Muscle of leg (tissue), 16 donors: Measurements from ENCODE around the gene EXOC7. TPM values are rescaled to one million over a fixed set of nuclear protein-coding genes. Genes with fewer than 3 reads are reported as not detected.

ENCODE experiments used
- DNase-seq: peaks from one replicate; pipeline ENCODE4 v3.0.0; 2013
- H3K27ac ChIP-seq: one replicate; pipeline ENCODE4 v1.5.1; 2013; ENCODE audit warnings: mild to moderate bottlenecking, low read length, control low read depth
- H3K27me3 ChIP-seq: one replicate; pipeline ENCODE4 v1.6.1; 2013; ENCODE audit warnings: low read length; ENCODE audit not compliant: control insufficient read depth, insufficient read depth
- H3K36me3 ChIP-seq: one replicate; pipeline ENCODE4 v1.6.1; 2013; ENCODE audit warnings: low read length; ENCODE audit not compliant: control insufficient read depth, insufficient read depth
- H3K4me1 ChIP-seq: one replicate; pipeline ENCODE4 v1.6.1; 2013; ENCODE audit warnings: low read length; ENCODE audit not compliant: control insufficient read depth, insufficient read depth
- H3K4me3 ChIP-seq: one replicate; pipeline ENCODE4 v1.5.1; 2013; ENCODE audit warnings: low read length, control low read depth
- H3K9me3 ChIP-seq: replicated peaks from 2 replicates; pipeline ENCODE4 v1.6.1; 2013; ENCODE audit warnings: low read depth, low read length; ENCODE audit not compliant: control insufficient read depth
- WGBS: methylation state at CpG from one replicate; pipeline ENCODE4 v1.1.5; 2013; ENCODE audit warnings: missing lambda C conversion rate; ENCODE audit not compliant: insufficient coverage; 5-methylcytosine and 5-hydroxymethylcytosine counted together
- long read RNA-seq, 11 donors: transcript quantifications; one replicate each; lab custom pipeline, GENCODE V29; 2026
- polyA plus RNA-seq, 8 donors: library from polyadenylated mRNA; unstranded; fragments of 120-200 nt; gene quantifications; one replicate each; pipeline versions ENCODE4 v1.2.1 to v1.2.3, GENCODE V29; 2013; ENCODE audit warnings: inconsistent platforms in 1 of 8, low replicate concordance in 1 of 8; ENCODE audit not compliant: insufficient read length in 8 of 8, insufficient read depth in 1 of 8
- total RNA-seq: library from RNA; stranded (reverse); fragments of 120-200 nt; gene quantifications from one replicate; pipeline ENCODE4 v1.2.4, GENCODE V29; 2013

Gene EXOC7
- total RNA-seq (87.6 TPM), polyA plus RNA-seq (10 to 100 TPM; 62.3 to 87.7 (median 76.3) TPM)
- long read RNA-seq, donor 1, full-length matches to known transcripts: 5 of 5 reads
- long read RNA-seq, donor 1, partial matches to known transcripts: 0 of 5 reads
- long read RNA-seq, donor 1, other reads (novel, unspliced or antisense): 0 of 5 reads
- long read RNA-seq, donor 2, full-length matches to known transcripts: 3 of 3 reads
- long read RNA-seq, donor 2, partial matches to known transcripts: 0 of 3 reads
- long read RNA-seq, donor 2, other reads (novel, unspliced or antisense): 0 of 3 reads
- long read RNA-seq, donor 3, full-length matches to known transcripts: 38 of 44 reads
- long read RNA-seq, donor 3, partial matches to known transcripts: 6 of 44 reads
- long read RNA-seq, donor 3, other reads (novel, unspliced or antisense): 0 of 44 reads
- long read RNA-seq, donor 4, full-length matches to known transcripts: 22 of 22 reads
- long read RNA-seq, donor 4, partial matches to known transcripts: 0 of 22 reads
- long read RNA-seq, donor 4, other reads (novel, unspliced or antisense): 0 of 22 reads
- long read RNA-seq, donor 5, full-length matches to known transcripts: 62 of 76 reads
- long read RNA-seq, donor 5, partial matches to known transcripts: 14 of 76 reads
- long read RNA-seq, donor 5, other reads (novel, unspliced or antisense): 0 of 76 reads
- long read RNA-seq, donor 6, full-length matches to known transcripts: 21 of 21 reads
- long read RNA-seq, donor 6, partial matches to known transcripts: 0 of 21 reads
- long read RNA-seq, donor 6, other reads (novel, unspliced or antisense): 0 of 21 reads
- long read RNA-seq, donor 7, full-length matches to known transcripts: 18 of 24 reads
- long read RNA-seq, donor 7, partial matches to known transcripts: 6 of 24 reads
- long read RNA-seq, donor 7, other reads (novel, unspliced or antisense): 0 of 24 reads
- long read RNA-seq, donor 8, full-length matches to known transcripts: 14 of 14 reads
- long read RNA-seq, donor 8, partial matches to known transcripts: 0 of 14 reads
- long read RNA-seq, donor 8, other reads (novel, unspliced or antisense): 0 of 14 reads
- long read RNA-seq, donor 9, full-length matches to known transcripts: 19 of 19 reads
- long read RNA-seq, donor 9, partial matches to known transcripts: 0 of 19 reads
- long read RNA-seq, donor 9, other reads (novel, unspliced or antisense): 0 of 19 reads
- long read RNA-seq, donor 10, full-length matches to known transcripts: 28 of 28 reads
- long read RNA-seq, donor 10, partial matches to known transcripts: 0 of 28 reads
- long read RNA-seq, donor 10, other reads (novel, unspliced or antisense): 0 of 28 reads
- long read RNA-seq, donor 11, full-length matches to known transcripts: 22 of 22 reads
- long read RNA-seq, donor 11, partial matches to known transcripts: 0 of 22 reads
- long read RNA-seq, donor 11, other reads (novel, unspliced or antisense): 0 of 22 reads

- Histone ChIP-seq H3K4me3 (peak within 1 kb of the TSS; percentile 82), H3K9me3 (no peaks in the 10 kb centered on the region), H3K36me3 (peaks cover 31% of the 10 kb centered on the region), H3K4me1 (peaks cover 23% of the 10 kb centered on the region), H3K27ac (peak within 1 kb of the TSS; percentile 86), H3K27me3 (no peaks in the 10 kb centered on the region)
- WGBS: 4% methylated on average over 52 of the region's 55 CpGs
- peak; percentile 97 for DNase-seq
Measured at GRCh38 chr17:76103274-76104139, at the start of gene EXOC7. EXOC7 (minus strand) TSS chr17:76103787; CDS start chr17:76103692, 95 bp downstream.

- 67% methylated on average over 7 of the region's 9 CpGs for WGBS
- no peak overlapping the region for H3K4me3 ChIP-seq
Measured at GRCh38 chr17:76153202-76153601, 49.6 kb upstream of the EXOC7 start.

GRCh38 chr17:76152591-76152990, 49.0 kb upstream of the EXOC7 start:
- WGBS: 72% methylated on average over 4 of the region's 7 CpGs

More at GRCh38 chr17:76153202-76153601, 49.6 kb upstream of the EXOC7 start:
- H3K27ac ChIP-seq: no peak overlapping the region
- peaks cover 11% of the 10 kb centered on the region for H3K4me1 ChIP-seq
- H3K36me3 ChIP-seq: no peaks in the 10 kb centered on the region
- H3K27me3 ChIP-seq: no peaks in the 10 kb centered on the region
- DNase-seq: no peak
- no peaks in the 10 kb centered on the region for H3K9me3 ChIP-seq

GRCh38 chr17:76151896-76152454, 48.4 kb upstream of the EXOC7 start:
- Histone ChIP-seq H3K4me1 (peaks cover 11% of the 10 kb centered on the region), H3K4me3 (no peak overlapping the region), H3K27ac (no peak overlapping the region), H3K27me3 (no peaks in the 10 kb centered on the region), H3K36me3 (no peaks in the 10 kb centered on the region), H3K9me3 (no peaks in the 10 kb centered on the region)
- WGBS: 83% methylated on average over 1 of the region's 8 CpGs
- DNase-seq: no peak

More at GRCh38 chr17:76152591-76152990, 49.0 kb upstream of the EXOC7 start:
- DNase-seq: no peak
- Histone ChIP-seq H3K36me3 (no peaks in the 10 kb centered on the region), H3K9me3 (no peaks in the 10 kb centered on the region), H3K27ac (no peak overlapping the region), H3K27me3 (no peaks in the 10 kb centered on the region), H3K4me1 (peaks cover 11% of the 10 kb centered on the region), H3K4me3 (no peak overlapping the region)

- Histone ChIP-seq H3K9me3 (no peaks in the 10 kb centered on the region), H3K4me1 (peaks cover 12% of the 10 kb centered on the region), H3K27ac (peak overlapping the region; percentile 26), H3K4me3 (no peak overlapping the region), H3K36me3 (no peaks in the 10 kb centered on the region), H3K27me3 (no peaks in the 10 kb centered on the region)
- WGBS: 79% methylated on average over 19 of the region's 23 CpGs
- no peak for DNase-seq
Measured at GRCh38 chr17:76150712-76151622, 47.4 kb upstream of the EXOC7 start.

GRCh38 chr17:76149214-76149613, 45.6 kb upstream of the EXOC7 start:
- H3K36me3 ChIP-seq: no peaks in the 10 kb centered on the region
- no peak for DNase-seq
- 84% methylated on average over 8 of the region's 10 CpGs for WGBS

GRCh38 chr17:76148015-76148326, 44.4 kb upstream of the EXOC7 start:
- Histone ChIP-seq H3K4me3 (no peak overlapping the region), H3K36me3 (no peaks in the 10 kb centered on the region), H3K27me3 (peaks cover 3% of the 10 kb centered on the region), H3K27ac (no peak overlapping the region), H3K4me1 (peaks cover 12% of the 10 kb centered on the region), H3K9me3 (no peaks in the 10 kb centered on the region)
- no CpG with 5 or more reads among the region's 1 CpG for WGBS
- no peak for DNase-seq

More at GRCh38 chr17:76149214-76149613, 45.6 kb upstream of the EXOC7 start:
- Histone ChIP-seq H3K9me3 (no peaks in the 10 kb centered on the region), H3K4me3 (no peak overlapping the region), H3K27me3 (no peaks in the 10 kb centered on the region), H3K4me1 (peaks cover 20% of the 10 kb centered on the region), H3K27ac (no peak overlapping the region)
